Osteoblast (primary cell): Measurements from ENCODE around the gene PDZRN3. TPM values are rescaled to one million over a fixed set of nuclear protein-coding genes. Genes with fewer than 3 reads are reported as not detected.

Experiments
- DNase-seq: peaks from one replicate; pipeline ENCODE4 v3.0.0; 2011; ENCODE audit warnings: low spot score, mixed read lengths; ENCODE audit not compliant: insufficient read length; ENCODE audit errors: missing footprints
- H2AFZ ChIP-seq: 2 replicates; pipeline ENCODE4 v1.6.0; 2011; ENCODE audit warnings: mild to moderate bottlenecking, low read length
- H3K27ac ChIP-seq: 2 replicates; pipeline ENCODE4 v1.5.1; 2011; ENCODE audit warnings: mild to moderate bottlenecking, low read depth, low read length, moderate library complexity
- H3K27me3 ChIP-seq: 2 replicates; pipeline ENCODE4 v1.6.0; 2012; ENCODE audit warnings: mild to moderate bottlenecking, control low read depth, inconsistent platforms, low read length, moderate library complexity; ENCODE audit not compliant: insufficient read depth
- H3K36me3 ChIP-seq: 2 replicates; pipeline ENCODE4 v1.5.1; 2011; ENCODE audit warnings: mild to moderate bottlenecking, low read length, control low read depth, moderate library complexity; ENCODE audit not compliant: insufficient read depth
- H3K4me1 ChIP-seq: 2 replicates; pipeline ENCODE4 v1.5.1; 2011; ENCODE audit warnings: mild to moderate bottlenecking, low read length, control low read depth, moderate library complexity; ENCODE audit not compliant: insufficient read depth
- H3K4me2 ChIP-seq: 2 replicates; pipeline ENCODE4 v1.6.0; 2011; ENCODE audit warnings: mild to moderate bottlenecking, low read length; ENCODE audit not compliant: insufficient read depth
- H3K4me3 ChIP-seq: fragments of 200-600 bp; sonication (generic); 3 replicates; pipeline ENCODE4 v1.5.1; 2012; ENCODE audit warnings: mild to moderate bottlenecking, low read length, inconsistent platforms; ENCODE audit not compliant: insufficient read depth
- H3K79me2 ChIP-seq: 2 replicates; pipeline ENCODE4 v1.6.0; 2012; ENCODE audit warnings: mild to moderate bottlenecking, low read length, control low read depth, inconsistent platforms; ENCODE audit not compliant: insufficient read depth
- H3K9me3 ChIP-seq: 2 replicates; pipeline ENCODE4 v1.5.1; 2011; ENCODE audit warnings: low read depth, low read length, control low read depth
- H4K20me1 ChIP-seq: 2 replicates; pipeline ENCODE4 v1.6.0; 2012; ENCODE audit warnings: mild to moderate bottlenecking, low read length, control low read depth; ENCODE audit not compliant: insufficient read depth
- total RNA-seq: library from RNA; depleted of rRNA; stranded (reverse); fragments of >200 nt; gene quantifications from 2 replicates; pipeline ENCODE4 v1.2.3, GENCODE V29; 2012
- TF ChIP-seq, protein P1 (sequence below): IDR thresholded peaks from 2 replicates; pipeline ENCODE4 v1.5.1; 2011; ENCODE audit warnings: mild to moderate bottlenecking, low read depth, low read length, moderate library complexity; ENCODE audit errors: extremely low read depth

The PDZRN3 gene
- total RNA-seq, 1 donor = 26.4 TPM

DNA sequence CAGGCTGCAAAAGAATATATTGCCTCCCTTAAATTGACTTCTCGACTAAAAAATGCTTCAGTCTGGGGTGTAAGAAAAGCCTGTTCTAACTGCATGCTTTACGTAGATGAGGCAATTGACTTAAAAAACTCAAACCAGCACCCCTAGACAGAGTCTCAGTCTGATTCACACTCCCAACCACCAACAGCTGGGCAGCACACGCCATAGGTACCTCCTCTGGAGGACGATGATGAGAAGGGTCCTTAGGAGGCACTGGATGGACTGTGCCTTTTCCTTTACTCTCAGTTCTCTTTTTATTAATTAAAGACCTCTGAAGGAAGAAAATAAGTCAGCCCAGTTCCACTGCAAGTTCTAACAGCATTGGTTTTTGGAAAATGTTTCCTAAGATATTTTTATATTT is 175.0 kb downstream of the PDZRN3 start:
- TF ChIP-seq, protein P1, sequence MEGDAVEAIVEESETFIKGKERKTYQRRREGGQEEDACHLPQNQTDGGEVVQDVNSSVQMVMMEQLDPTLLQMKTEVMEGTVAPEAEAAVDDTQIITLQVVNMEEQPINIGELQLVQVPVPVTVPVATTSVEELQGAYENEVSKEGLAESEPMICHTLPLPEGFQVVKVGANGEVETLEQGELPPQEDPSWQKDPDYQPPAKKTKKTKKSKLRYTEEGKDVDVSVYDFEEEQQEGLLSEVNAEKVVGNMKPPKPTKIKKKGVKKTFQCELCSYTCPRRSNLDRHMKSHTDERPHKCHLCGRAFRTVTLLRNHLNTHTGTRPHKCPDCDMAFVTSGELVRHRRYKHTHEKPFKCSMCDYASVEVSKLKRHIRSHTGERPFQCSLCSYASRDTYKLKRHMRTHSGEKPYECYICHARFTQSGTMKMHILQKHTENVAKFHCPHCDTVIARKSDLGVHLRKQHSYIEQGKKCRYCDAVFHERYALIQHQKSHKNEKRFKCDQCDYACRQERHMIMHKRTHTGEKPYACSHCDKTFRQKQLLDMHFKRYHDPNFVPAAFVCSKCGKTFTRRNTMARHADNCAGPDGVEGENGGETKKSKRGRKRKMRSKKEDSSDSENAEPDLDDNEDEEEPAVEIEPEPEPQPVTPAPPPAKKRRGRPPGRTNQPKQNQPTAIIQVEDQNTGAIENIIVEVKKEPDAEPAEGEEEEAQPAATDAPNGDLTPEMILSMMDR = no peak
- no peaks in the 10 kb centered on the region for H3K9me3 ChIP-seq
- H4K20me1 ChIP-seq = peaks cover 64% of the 10 kb centered on the region
- no peak overlapping the region for H3K4me3 ChIP-seq
- H3K79me2 ChIP-seq = peaks cover 2% of the 10 kb centered on the region
- H3K27ac ChIP-seq = no peak overlapping the region
- H3K27me3 ChIP-seq = peaks cover 16% of the 10 kb centered on the region
- H2AFZ ChIP-seq = no peak overlapping the region
- H3K4me1 ChIP-seq = peaks cover 24% of the 10 kb centered on the region
- no peak overlapping the region for H3K4me2 ChIP-seq
- DNase-seq = no peak
- no peaks in the 10 kb centered on the region for H3K36me3 ChIP-seq

DNA sequence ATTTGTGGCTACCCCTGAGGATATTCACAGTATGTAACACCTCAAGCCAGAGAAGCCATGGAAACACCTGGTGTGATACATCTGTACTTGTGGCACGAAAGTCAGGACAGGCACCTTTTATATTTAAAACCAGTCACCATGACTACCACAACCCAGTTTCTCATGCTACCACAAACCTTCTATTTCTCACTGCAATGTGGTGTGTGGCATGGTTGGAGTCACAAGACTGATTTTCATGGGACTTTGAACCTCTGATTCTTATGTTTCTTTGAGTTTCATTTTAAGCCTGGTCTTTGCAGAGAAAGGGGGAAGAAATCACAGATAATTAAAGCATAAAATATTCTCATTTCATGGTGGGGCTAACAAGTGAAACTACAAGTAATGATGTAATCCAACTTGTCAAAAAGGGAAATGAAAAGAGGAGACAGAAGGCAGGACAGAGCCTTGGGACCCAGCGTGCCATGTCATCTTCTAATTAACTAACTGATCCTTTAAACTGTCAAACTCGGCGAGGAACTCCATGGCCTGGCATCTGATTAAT is 175.9 kb downstream of the PDZRN3 start:
- no peak overlapping the region for H3K4me2 ChIP-seq
- no peak overlapping the region for H3K4me3 ChIP-seq
- TF ChIP-seq, protein P1 = no peak
- peaks cover 16% of the 10 kb centered on the region for H3K27me3 ChIP-seq
- no peaks in the 10 kb centered on the region for H3K9me3 ChIP-seq
- H3K79me2 ChIP-seq = peaks cover 2% of the 10 kb centered on the region
- H3K36me3 ChIP-seq = no peaks in the 10 kb centered on the region
- peaks cover 57% of the 10 kb centered on the region for H4K20me1 ChIP-seq
- DNase-seq = no peak
- no peak overlapping the region for H3K27ac ChIP-seq
- H3K4me1 ChIP-seq = peaks cover 16% of the 10 kb centered on the region
- no peak overlapping the region for H2AFZ ChIP-seq

DNA sequence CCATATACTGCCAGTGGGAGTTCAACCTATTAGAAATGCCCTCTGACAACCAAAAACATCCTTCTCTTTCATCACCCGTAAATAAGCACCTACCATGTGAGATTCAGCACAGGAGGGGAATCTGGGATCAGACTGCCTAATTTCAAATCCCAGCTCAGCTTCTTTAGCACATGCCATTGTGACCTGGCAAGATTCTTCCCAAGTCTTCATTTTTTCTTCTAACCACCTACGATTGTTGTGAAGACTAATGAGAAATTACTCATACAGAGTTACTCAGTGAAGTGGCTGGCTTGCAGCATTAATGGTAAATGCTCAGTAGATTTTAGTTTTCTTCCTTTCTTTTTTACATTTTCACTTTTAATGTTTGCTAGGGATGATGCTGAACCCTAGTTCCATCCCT is 176.7 kb downstream of the PDZRN3 start:
- Histone ChIP-seq H2AFZ (no peak overlapping the region), H3K4me3 (no peak overlapping the region), H3K36me3 (no peaks in the 10 kb centered on the region), H3K4me1 (peaks cover 12% of the 10 kb centered on the region), H3K27ac (no peak overlapping the region), H4K20me1 (peaks cover 58% of the 10 kb centered on the region), H3K27me3 (peaks cover 16% of the 10 kb centered on the region), H3K9me3 (no peaks in the 10 kb centered on the region), H3K4me2 (no peak overlapping the region), H3K79me2 (peaks cover 2% of the 10 kb centered on the region)
- TF ChIP-seq, protein P1 = no peak
- DNase-seq = no peak

DNA sequence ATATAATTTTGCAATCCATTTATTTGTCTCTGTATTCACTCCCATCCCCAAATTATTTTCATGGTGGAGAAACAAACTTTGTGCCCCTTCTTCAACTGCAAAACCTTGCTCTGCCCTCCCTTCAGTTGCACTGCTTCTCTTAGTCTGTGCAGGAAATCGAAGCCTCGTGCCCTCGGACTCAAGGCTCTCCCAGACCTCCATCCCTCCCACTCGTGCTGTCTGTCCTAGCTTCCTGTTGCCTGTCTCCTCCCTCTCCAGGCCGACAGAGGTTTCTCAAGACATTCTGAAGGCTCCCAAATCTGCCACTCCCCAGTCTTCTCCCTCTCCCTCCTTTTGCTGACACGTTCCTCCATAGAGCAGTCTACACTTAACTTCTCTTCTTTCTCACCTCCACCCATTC is 177.6 kb downstream of the PDZRN3 start:
- Histone ChIP-seq H3K4me3 (no peak overlapping the region), H4K20me1 (peaks cover 63% of the 10 kb centered on the region), H3K36me3 (no peaks in the 10 kb centered on the region), H3K9me3 (no peaks in the 10 kb centered on the region), H3K27me3 (peaks cover 12% of the 10 kb centered on the region), H3K79me2 (peaks cover 2% of the 10 kb centered on the region), H2AFZ (no peak overlapping the region), H3K4me2 (no peak overlapping the region), H3K27ac (no peak overlapping the region), H3K4me1 (peaks cover 12% of the 10 kb centered on the region)
- TF ChIP-seq, protein P1 = no peak
- DNase-seq = no peak
